Small intestine (tissue), 7 donors: ENCODE results near the gene CNTN5. TPM values are rescaled to one million over a fixed set of nuclear protein-coding genes. Genes with fewer than 3 reads are reported as not detected.
"Not testable (repeated sequence)": the region's sequence is repeated elsewhere in the genome, so short reads cannot be mapped to it uniquely, and the experiment has no call there.

ENCODE experiments used
- DNase-seq, 2 donors: peaks; one replicate each; pipeline versions ENCODE4 v3.0.0 to v3.0.0-alpha.2; 2013
- FAIRE-seq: peaks from 2 replicates; lab custom pipeline; 2012; peaks lifted over from hg19 to GRCh38; lab: Jason Lieb, UNC
- H3K27ac ChIP-seq, 3 donors: one replicate each; pipeline ENCODE4 v1.5.1; 2013; ENCODE audit warnings: low read length in 2 of 3, mild to moderate bottlenecking in 2 of 3, control low read depth in 1 of 3, inconsistent platforms in 1 of 3, low read depth in 1 of 3, moderate library complexity in 1 of 3
- H3K27me3 ChIP-seq, 3 donors: one replicate each; pipeline ENCODE4 v1.6.1; 2013; ENCODE audit warnings: low read length in 3 of 3, inconsistent platforms in 1 of 3; ENCODE audit not compliant: control insufficient read depth in 3 of 3, insufficient read depth in 3 of 3
- H3K36me3 ChIP-seq, 3 donors: one replicate each; pipeline ENCODE4 v1.6.1; 2013; ENCODE audit warnings: low read length in 3 of 3, inconsistent platforms in 1 of 3, low read depth in 1 of 3, mild to moderate bottlenecking in 1 of 3, moderate library complexity in 1 of 3; ENCODE audit not compliant: control insufficient read depth in 3 of 3, insufficient read depth in 2 of 3
- H3K4me1 ChIP-seq, 3 donors: one replicate each; pipeline ENCODE4 v1.6.1; 2013; ENCODE audit warnings: low read length in 2 of 3, inconsistent platforms in 1 of 3, low read depth in 1 of 3, mild to moderate bottlenecking in 1 of 3, moderate library complexity in 1 of 3; ENCODE audit not compliant: control insufficient read depth in 3 of 3, insufficient read depth in 2 of 3
- H3K4me3 ChIP-seq, 3 donors: one replicate each; pipeline ENCODE4 v1.5.1; 2013; ENCODE audit warnings: low read length in 3 of 3, control low read depth in 1 of 3, inconsistent platforms in 1 of 3, low read depth in 1 of 3, mild to moderate bottlenecking in 1 of 3, moderate library complexity in 1 of 3
- H3K9me3 ChIP-seq, 2 donors: one replicate each; pipeline ENCODE4 v1.6.1; 2013; ENCODE audit warnings: low read depth in 1 of 2, low read length in 1 of 2; ENCODE audit not compliant: control insufficient read depth in 2 of 2, insufficient read depth in 1 of 2
- WGBS, 3 donors: extraction: QIAGEN DNeasy Blood & Tissue Kit; methylation state at CpG; one replicate each; pipeline ENCODE4 v1.1.7; 2013; 5-methylcytosine and 5-hydroxymethylcytosine counted together
- polyA plus RNA-seq, 4 donors: library from polyadenylated mRNA; stranded (reverse) in 3 of 4; unstranded in 1 of 4; fragments of 200-250 nt in 3 of 4; fragments of 120-200 nt in 1 of 4; gene quantifications; one replicate each; pipeline versions ENCODE4 v1.2.1 to v1.2.3, GENCODE V29; 2013
- donor health status: healthy with polysubstance abuse.
- donor health status: control.
- donor health status: control.
- donor health status: Bipolar disorder and iron deficiency.
- donor health status: healthy.

The CNTN5 gene
- polyA plus RNA-seq, 4 donors = 0.04 to 0.09 TPM; not detected in 2

DNA sequence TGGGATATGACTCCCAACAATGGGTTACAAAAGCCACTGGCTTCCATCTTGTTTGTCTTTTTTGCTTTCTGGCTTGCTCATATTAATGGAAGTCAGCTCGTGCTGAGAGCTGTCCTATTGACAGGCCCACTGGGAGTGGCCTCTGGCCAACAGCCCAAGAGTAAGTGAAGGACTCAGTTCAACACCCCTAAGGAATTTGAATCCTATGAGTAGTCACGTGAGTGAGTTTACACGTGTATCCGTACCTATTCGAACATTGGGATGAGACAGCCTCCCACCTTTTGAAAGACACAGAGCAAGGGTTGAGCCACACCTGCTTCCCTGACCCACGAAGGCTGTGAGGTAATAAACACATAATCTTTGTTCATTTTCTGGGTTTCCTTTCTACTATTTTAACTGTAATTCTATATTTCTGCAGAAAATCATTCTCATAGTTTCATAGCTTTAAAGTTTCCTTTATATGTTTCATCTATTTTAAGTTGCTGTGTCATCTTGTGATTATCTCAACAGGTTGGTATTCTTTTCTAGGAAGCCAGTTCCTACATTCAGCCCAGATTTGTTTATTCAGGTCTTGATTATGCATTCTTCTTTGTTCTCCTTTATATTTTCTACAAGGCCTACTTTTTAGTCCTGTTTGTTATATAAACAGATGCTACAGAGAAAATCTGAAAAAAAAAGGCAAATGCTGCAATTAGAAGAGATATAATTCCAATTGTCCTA is 802.3 kb downstream of the CNTN5 start:
- no peaks in the 10 kb centered on the region for H3K36me3 ChIP-seq
- DNase-seq (no peak), FAIRE-seq (no peak)
- H3K27me3 ChIP-seq = no peaks in the 10 kb centered on the region
- 59 to 70% (median 69%) methylated on average over 6 of the region's 6 CpGs for WGBS, 3 donors
- H3K27ac ChIP-seq = no peak overlapping the region
- no peak overlapping the region for H3K4me3 ChIP-seq
- H3K9me3 ChIP-seq = no peaks in the 10 kb centered on the region
- no peaks in the 10 kb centered on the region for H3K4me1 ChIP-seq

DNA sequence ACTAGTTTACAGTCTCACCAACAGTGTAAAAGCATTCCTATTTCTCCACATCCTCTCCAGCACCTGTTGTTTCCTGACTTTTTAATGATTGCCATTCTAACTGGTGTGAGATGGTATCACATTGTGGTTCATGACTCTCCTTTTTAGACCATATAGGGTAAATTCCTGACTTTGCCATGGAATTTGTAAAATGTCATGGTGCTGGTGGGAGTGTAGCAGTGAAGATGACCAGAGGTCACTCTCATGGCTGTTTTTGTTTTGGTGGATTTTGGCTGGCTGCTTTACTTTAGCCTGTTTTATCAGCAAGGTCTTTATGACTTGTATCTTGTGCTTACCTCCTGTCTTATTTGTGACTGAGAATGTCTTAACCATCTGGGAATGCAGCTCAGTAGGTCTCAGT is 816.0 kb downstream of the CNTN5 start:
- H3K27ac ChIP-seq, H3K9me3 ChIP-seq, H3K4me1 ChIP-seq, H3K4me3 ChIP-seq, DNase-seq, H3K36me3 ChIP-seq, FAIRE-seq, H3K27me3 ChIP-seq: not testable (repeated sequence)

DNA sequence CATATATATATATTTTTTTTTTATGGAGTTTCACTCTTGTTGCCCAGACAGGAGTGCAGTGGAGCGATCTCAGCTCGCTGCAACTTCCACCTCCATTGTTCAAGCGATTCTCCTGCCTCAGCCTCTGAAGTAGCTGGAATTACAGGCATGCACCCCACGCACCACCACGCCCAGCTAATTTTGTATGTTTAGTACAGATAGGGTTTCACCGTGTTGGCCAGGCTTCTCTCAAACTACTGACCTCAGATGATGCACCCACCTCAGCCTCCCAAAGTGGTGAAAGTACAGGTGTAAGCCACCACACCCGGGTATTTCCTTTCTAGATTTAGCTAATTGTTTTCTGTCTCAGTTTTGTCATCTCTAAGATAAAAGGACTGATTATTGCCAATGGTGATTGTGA is 821.1 kb downstream of the CNTN5 start:
- H3K9me3 ChIP-seq = no peaks in the 10 kb centered on the region
- FAIRE-seq = no peak

DNA sequence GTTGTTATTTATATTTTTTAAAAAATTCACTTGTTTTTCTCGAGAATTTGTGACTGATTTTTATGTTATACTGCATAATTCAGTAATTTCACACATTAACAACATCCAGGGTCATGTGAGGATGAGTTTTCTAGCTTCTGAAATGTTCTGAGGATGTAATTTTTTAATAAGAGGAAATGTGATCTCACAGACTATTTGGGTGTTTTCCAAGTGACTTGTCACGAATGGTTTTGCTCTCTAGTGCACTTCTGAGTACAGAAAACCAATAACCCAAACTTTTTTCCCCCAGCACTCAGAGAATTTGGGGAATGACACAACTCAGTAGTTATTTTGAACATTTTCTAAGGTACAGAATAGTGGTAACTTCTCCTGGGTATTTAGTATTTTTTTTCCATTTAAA is 845.2 kb downstream of the CNTN5 start:
- H3K27me3 ChIP-seq = no peaks in the 10 kb centered on the region
- FAIRE-seq (no peak), DNase-seq (no peak)
- no peaks in the 10 kb centered on the region for H3K36me3 ChIP-seq
- no peak overlapping the region for H3K4me3 ChIP-seq
- no peaks in the 10 kb centered on the region for H3K9me3 ChIP-seq
- no peaks in the 10 kb centered on the region for H3K4me1 ChIP-seq
- no peak overlapping the region for H3K27ac ChIP-seq
- WGBS, 3 donors = 9 to 27% (median 11%) methylated on average over 2 of the region's 2 CpGs

More for the DNA sequence above, 821.1 kb downstream of the CNTN5 start:
- Histone ChIP-seq H3K27ac (no peak overlapping the region), H3K36me3 (no peaks in the 10 kb centered on the region), H3K27me3 (no peaks in the 10 kb centered on the region), H3K4me1 (no peaks in the 10 kb centered on the region), H3K4me3 (no peak overlapping the region)
- WGBS, 3 donors = 68 to 79% (median 71%) methylated on average over 7 of the region's 7 CpGs
- no peak for DNase-seq

DNA sequence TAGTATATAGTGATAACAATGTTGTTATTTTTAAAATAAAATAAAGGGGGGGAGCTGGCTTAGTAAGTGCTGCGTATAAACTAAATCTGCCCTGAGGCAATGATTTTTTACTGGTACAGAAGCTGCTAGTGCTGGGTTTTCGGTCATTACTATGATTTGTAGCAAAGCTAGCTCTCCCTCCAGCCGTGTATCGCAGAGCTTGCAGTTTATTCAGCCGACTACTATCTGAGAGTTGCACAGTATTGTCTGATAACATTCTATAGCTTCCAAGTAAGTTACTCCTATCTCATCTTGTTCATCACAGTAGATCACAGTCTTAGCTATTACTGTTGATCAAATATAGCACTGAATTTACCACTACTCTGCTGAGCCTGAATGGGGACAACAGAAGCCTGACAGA is 860.9 kb downstream of the CNTN5 start:
- 25 to 44% (median 41%) methylated on average over 5 of the region's 5 CpGs for WGBS, 3 donors
- Histone ChIP-seq H3K4me1 (no peaks in the 10 kb centered on the region), H3K27me3 (no peaks in the 10 kb centered on the region), H3K27ac (no peak overlapping the region), H3K4me3 (no peak overlapping the region), H3K36me3 (no peaks in the 10 kb centered on the region), H3K9me3 (no peaks in the 10 kb centered on the region)
- DNase-seq (no peak), FAIRE-seq (no peak)

DNA sequence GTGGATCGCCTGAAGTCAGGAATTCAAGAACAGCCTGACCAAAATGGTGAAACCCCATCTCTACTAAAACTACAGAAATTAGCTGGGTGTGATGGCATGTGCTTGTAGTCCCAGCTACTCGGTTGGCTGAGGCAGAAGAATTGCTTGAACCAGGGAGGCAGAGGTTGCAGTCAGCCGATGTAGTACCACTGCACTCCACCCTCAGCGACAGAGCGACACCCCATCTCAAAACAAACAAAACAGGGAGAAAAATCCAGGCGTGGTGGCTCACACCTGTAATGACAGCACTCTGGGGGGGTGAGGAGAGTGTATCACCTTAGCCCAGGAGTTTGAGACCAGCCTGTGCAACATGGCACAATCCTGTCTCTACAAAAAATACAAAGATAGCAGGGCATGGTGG is 864.0 kb downstream of the CNTN5 start:
- no peak for FAIRE-seq
- Histone ChIP-seq H3K27ac (no peak overlapping the region), H3K36me3 (no peaks in the 10 kb centered on the region), H3K4me3 (no peak overlapping the region), H3K9me3 (no peaks in the 10 kb centered on the region), H3K4me1 (no peaks in the 10 kb centered on the region), H3K27me3 (no peaks in the 10 kb centered on the region)
- 67 to 83% (median 79%) methylated on average over 6 of the region's 6 CpGs for WGBS, 3 donors
- DNase-seq = no peak

DNA sequence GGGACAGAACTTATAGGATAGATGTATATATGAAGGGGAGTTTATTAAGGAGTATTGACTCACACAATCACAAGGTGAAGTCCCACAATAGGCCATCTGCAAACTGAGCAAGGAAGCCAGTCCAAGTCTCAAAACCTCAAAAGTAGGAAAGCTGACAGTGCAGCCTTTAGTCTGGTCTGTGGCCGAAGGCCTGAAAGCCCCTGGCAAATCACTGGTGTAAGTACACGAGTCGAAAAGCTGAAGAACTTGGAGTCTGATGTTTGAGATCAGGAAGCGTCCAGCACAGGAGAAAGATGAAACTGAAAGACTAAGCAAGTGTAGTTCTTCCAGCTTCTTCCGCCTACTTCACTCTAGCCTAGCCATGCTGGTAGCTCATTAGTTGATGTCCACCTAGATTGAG is 866.7 kb downstream of the CNTN5 start:
- no peak for FAIRE-seq
- 85 to 86% (median 86%) methylated on average over 5 of the region's 5 CpGs for WGBS, 3 donors
- Histone ChIP-seq H3K4me3 (no peak overlapping the region), H3K36me3 (no peaks in the 10 kb centered on the region), H3K27me3 (no peaks in the 10 kb centered on the region), H3K27ac (no peak overlapping the region), H3K4me1 (no peaks in the 10 kb centered on the region), H3K9me3 (no peaks in the 10 kb centered on the region)
- no peak for DNase-seq

DNA sequence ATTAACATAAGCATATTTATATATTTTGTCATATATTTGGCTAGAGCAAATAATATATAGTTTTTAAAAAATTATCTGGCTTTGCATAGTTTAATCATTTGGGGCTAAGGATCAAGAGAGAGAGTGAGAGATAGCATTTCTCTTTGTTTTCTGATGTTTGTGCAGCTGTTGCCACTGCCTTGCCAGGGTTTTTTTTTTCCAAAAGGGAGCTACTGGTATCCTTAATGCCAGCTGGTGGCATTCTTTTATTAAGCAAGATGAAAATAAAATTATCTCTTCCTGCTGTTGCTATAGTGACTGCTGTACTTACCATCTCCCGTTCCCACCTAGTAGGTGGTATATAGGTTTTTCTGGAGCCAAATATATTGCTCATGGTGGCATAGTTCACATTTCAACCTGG is 873.1 kb downstream of the CNTN5 start:
- FAIRE-seq = no peak
- H3K36me3 ChIP-seq = no peaks in the 10 kb centered on the region
- WGBS, 3 donors = 70 to 87% (median 81%) methylated on average over 1 of the region's 1 CpG
- H3K4me3 ChIP-seq = no peak overlapping the region
- peaks cover 0 to 11% of the 10 kb centered on the region in 2 donors for H3K9me3 ChIP-seq
- H3K27ac ChIP-seq = no peak overlapping the region
- no peaks in the 10 kb centered on the region for H3K4me1 ChIP-seq
- no peak for DNase-seq
- H3K27me3 ChIP-seq = no peaks in the 10 kb centered on the region

DNA sequence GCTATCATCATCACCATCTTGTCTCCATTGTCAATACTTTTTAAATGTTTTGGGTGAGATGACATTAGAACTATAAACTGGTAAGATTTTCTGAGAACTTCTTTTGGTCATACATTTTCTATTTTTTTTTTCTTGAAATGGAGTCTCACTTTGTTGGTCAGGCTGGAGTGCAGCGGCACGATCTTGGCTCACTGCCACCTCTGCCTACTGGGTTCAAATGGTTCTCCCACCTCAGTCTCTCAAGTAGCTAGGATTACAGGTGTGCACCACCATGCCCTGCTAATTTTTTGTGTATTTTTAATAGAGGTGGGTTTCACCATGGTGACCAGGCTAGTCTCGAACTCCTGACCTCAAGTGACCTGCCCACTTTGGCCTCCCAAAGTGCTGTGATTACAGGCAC is 880.4 kb downstream of the CNTN5 start:
- DNase-seq = no peak
- no peaks in the 10 kb centered on the region for H3K4me1 ChIP-seq
- 45 to 78% (median 66%) methylated on average over 3 of the region's 3 CpGs for WGBS, 3 donors

More for the DNA sequence above, 880.4 kb downstream of the CNTN5 start:
- Histone ChIP-seq H3K4me3 (no peak overlapping the region), H3K27ac (no peak overlapping the region), H3K36me3 (no peaks in the 10 kb centered on the region), H3K27me3 (no peaks in the 10 kb centered on the region), H3K9me3 (peaks cover 0 to 7% of the 10 kb centered on the region in 2 donors)
- FAIRE-seq = no peak
